ENCODE results near the gene ELMO3.

The ELMO3 gene

GRCh38 chr16:67199808-67200198 is 872 bp downstream of the ELMO3 start:
- DNase-seq (ENCODE audit: low read depth), result no peak

GRCh38 chr16:67200491-67200890 is 1.6 kb downstream of the ELMO3 start:
- no peak for DNase-seq (ENCODE audit: low read depth)

DNA sequence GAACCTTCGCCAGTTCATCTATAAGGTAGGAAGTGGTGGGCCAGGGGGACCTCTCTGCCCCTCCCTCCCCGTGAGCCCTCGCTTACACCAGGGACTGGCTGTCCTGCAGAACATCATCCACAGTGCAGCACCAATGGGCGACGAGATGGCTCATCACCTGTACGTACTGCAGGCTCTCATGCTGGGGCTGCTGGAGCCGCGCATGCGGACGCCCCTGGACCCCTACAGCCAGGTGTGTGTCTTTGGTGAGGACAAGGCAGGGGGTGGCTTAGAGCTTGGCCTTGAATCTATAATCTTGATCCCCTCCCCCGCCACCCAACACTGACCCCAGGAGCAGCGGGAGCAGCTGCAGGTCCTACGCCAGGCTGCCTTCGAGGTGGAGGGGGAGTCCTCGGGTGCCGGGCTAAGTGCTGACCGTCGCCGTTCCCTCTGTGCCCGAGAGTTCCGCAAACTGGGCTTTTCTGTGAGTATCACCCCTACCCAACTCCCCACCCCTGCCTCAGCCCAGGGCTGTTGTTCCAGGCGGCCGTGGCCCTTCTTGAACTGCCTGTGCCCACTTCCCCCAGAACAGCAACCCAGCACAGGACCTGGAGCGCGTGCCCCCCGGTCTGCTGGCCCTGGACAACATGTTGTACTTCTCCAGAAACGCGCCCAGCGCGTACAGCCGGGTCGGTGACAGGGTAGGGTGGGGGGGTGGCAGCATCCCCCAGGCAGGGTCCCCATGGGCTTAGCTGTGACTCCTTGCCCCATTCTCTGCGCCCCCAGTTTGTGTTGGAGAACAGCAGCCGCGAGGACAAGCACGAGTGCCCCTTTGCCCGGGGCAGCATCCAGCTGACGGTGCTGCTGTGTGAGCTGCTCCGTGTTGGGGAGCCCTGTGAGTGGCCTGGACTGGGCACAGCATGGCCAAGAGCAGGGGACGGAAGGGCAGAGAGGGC is 2.7 kb downstream of the ELMO3 start:
- DNase-seq (ENCODE audit: low read depth), result no peak

DNA sequence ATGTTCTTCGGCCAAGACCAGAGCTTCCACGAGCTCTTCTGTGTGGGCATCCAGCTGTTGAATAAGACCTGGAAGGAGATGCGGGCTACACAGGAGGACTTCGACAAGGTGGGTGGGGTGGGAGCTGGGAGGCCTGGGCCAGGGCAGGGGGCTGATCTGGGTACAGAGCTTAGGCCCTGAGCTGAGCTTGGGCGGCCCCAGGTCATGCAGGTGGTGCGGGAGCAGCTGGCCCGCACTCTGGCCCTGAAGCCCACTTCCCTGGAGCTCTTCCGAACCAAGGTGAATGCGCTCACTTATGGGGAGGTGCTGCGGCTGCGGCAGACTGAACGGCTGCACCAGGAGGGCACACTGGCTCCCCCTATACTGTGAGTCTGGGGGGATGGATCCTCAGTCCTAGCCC is 3.5 kb downstream of the ELMO3 start:
- DNase-seq (ENCODE audit: low read depth), result no peak

DNA sequence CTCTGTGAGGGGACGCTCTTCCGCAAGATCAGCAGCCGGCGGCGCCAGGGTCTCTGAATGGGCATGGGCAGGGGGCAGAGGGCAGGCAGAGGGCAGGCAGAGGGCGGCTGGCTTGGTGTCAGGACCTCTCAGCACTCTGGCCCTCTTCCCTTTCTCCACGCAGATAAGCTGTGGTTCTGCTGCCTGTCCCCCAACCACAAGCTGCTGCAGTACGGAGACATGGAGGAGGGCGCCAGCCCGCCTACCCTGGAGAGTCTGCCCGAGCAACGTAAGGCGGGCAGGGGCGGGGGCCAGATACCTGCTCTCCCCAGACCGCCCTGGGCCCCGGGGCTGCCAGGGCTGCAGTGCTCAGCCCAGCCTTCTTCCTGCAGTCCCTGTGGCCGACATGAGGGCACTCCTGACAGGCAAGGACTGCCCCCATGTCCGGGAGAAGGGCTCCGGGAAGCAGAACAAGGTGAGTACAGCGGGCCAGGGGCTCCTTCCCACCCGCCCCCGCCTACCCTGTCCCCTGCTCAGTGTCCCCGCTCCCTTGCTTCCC is 4.1 kb downstream of the ELMO3 start:
- no peak for DNase-seq (ENCODE audit: low read depth)

GRCh38 chr16:67204076-67204475 is 5.1 kb downstream of the ELMO3 start:
- DNase-seq (ENCODE audit: low read depth), result no peak

- no peak for DNase-seq (ENCODE audit: low read depth)
Measured at GRCh38 chr16:67206129-67206837, 7.4 kb downstream of the ELMO3 start.

GRCh38 chr16:67206838-67207248 is 7.9 kb downstream of the ELMO3 start:
- no peak for DNase-seq (ENCODE audit: low read depth)

GRCh38 chr16:67207249-67208091 is 8.5 kb downstream of the ELMO3 start:
- no peak for DNase-seq (ENCODE audit: low read depth)

GRCh38 chr16:67208154-67208896 is 9.4 kb downstream of the ELMO3 start:
- no peak for DNase-seq (ENCODE audit: low read depth)

GRCh38 chr16:67209565-67209964 is 10.6 kb downstream of the ELMO3 start:
- no peak for DNase-seq (ENCODE audit: low read depth)

DNA sequence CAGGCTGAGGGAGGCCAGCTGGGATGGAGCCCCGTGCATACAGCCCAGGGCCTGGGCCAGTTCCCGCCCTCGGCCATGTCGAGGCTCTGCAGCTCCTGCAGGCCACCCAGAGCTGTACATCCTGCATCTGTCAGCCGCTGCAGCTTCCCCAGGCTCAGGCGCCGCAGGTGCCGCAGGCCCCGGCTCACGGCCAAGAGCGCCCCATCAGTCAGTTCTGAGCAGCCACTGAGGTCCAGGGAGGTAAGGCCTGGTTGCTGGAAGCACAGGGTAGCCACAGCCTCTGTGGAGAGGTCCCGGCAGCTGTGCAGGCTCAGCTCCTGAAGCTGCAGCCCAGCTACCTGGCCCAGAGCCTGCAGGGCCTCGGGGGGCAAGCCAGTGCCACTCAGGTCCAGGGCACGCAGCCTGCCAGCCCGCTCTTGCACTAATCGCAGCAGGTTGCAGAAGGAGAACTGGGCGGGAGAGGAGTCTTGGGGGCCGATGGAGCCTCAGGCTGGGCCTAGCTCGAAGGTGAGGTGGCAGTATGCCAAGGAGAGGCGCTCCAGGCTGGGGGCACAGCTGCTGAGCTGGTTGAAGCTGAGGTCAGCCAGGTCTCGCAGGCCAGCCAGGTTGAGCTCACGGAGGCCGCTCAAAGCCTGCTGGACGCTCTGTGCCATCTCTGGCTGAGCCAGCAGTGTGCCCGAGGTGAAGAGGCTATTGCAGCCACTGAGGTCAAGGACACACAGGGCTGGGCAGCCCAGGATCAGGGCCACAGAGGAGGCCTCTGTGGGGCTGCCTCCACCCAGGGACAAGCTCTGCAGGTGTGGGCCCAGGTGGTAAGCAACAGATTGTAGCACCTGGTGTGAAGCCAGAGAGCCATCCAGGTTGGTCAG is 11.4 kb downstream of the ELMO3 start:
- no peak for DNase-seq (ENCODE audit: low read depth)

DNA sequence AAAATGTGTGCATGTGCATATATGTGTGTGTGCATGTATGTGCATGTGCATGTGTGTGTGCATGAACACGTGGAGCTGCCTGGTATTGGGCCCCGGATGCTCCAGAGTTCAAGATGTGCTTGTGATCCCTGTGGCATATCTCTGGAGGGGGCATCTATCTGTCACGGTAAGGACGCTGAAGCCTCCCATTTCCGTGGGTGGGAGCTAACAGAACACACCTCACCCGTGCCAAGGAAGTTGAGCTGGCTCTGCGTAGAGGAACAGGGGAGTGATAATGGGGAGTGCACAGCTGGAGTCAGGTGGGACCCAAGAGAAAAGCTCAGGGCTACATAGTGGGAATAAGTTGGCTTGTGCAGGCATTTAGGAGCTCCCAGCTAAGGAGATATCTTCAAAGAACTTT is 12.7 kb downstream of the ELMO3 start:
- DNase-seq (ENCODE audit: low read depth), result no peak

DNA sequence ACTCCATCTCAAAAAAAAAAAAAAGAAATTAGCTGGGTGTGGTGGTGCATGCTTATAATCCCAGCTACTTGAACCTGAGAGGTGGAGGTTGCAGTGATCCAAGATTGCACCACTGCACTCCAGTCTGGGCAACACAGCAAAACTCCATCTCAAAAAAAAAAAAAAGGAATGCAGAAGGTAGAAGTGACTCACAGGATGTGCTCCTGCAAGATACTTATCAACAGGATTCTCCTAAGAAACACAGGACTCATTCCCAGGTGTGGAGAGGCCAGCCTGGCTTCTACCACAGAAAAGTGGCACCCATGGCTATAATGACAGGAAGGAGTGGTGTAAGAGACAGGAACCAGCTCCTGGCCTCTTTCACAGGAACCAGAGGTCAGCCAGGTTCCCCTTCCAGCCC is 13.8 kb downstream of the ELMO3 start:
- DNase-seq (ENCODE audit: low read depth), result no peak

DNA sequence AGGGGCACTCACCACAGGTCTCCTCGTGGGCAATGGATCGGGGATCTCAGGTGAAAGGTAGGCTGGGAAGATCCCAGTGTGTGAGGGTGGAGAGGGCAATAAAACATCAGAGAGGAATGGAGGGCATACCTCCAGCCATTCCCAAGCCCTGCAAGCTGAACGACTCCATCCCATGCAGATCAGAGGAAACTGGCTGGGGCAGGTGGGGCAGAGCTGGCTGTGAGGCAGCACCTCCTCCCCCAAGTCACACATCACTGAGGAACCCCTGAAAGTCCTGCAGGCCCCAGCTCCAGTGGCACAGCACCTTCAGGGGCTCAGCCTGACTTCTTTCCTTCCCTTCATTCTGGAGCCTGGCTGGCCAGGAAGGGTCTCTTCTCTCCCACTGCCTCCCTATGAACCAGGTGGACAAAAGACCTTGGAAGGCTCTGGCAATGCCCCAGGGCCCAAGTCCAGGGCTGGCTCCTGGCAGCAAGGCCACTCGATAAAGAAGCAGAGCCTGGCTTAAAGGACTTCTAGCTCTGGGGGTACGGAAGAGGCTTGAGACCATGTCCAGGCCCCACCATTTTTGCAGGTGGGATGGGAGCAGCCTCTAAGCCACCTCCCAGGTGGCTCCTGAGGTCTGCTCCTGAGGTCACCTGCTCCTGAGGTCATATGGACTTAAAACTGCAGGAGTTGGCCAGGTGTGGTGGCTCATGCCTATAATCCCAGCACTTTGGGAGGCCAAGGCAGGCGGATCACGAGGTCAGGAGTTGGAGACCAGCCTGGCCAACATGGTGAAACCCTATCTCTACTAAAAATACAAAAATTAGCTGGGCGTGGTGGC is 14.5 kb downstream of the ELMO3 start:
- no peak for DNase-seq (ENCODE audit: low read depth)

DNA sequence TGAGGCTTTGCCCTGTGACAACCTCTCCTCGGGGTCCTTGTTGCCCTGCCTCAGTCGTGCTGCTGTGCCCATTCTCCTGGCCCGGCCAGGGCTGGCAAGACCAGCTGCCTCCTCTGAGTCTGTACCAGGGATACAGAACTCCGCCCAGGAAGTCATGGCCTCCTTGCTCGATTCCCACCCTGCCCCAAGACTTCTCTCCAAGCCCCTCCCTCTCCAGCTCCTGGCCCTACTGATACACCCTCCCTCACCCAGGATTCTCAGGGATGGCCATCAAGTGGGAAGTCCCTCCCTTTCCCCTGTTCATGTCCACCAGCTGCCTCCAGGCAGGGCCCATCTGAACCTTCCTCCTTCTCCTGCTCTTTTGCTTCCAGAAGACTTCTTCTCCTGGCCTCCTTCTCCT is 16.8 kb downstream of the ELMO3 start:
- no peak for DNase-seq (ENCODE audit: low read depth)

DNA sequence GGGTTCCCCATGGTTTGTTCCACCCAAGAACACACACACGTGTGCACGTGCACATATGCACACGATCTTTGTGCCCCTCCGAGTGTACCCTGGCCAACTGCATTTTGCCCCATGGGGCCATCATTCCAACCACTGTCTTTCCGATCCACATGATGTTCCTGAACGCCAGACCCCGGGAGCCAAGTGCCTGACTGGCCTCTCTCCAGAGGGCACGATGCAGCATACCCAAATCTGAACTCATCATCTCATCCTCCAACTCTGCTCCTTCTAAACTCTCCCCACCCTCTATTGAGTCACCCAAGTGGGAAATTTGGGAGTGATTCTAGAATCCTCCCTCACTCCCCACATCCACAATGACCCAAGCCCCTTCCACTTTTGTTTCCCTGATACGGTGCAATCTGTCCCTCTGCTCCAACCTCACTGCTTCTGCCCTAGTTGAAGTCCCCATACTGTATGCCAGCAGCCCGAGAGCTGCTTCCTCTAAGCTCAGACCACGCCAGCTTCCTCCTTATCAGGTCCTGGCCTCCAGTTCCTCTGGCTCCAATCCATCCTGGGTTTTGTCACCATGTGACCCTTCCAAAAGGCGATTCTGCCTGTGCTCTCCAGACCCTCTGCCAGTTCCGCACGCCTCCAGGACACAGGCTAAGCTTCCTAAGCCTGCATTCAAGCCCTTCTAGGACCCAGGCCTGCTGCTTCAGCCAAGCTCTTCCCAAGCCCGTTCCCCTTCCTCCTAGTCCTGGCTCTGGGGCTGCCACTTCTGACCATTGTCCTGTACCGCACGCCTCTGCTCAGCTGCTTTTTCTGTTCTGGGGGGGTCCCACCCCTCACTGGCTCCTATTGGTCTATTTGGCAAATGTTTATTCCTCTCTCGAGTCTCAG is 17.9 kb downstream of the ELMO3 start:
- no peak for DNase-seq (ENCODE audit: low read depth)

DNA sequence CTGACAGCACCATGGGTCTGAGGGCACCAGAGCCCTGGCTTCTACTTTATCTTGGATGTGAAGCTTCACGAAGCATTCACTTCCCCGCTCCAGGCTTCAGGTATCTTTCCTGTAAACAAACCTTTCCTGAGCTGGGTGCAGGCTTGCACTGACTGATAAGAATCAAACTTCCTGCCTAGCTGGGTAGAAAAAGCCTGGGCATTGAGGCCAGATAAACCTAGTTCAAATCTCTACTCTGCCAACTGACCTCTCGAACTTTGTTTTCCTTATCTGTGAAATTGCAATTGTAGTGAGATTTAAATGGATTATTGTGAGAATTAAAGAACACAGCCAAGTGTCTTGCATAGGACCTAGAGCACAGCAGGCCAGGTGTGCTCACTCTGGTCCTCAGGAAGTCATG is 25.1 kb downstream of the ELMO3 start:
- DNase-seq (ENCODE audit: low read depth), result no peak
